ENCODE results near the gene TEX50.
"Not testable (repeated sequence)": the region's sequence is repeated elsewhere in the genome, so short reads cannot be mapped to it uniquely, and the experiment has no call there.

Gene TEX50

DNA sequence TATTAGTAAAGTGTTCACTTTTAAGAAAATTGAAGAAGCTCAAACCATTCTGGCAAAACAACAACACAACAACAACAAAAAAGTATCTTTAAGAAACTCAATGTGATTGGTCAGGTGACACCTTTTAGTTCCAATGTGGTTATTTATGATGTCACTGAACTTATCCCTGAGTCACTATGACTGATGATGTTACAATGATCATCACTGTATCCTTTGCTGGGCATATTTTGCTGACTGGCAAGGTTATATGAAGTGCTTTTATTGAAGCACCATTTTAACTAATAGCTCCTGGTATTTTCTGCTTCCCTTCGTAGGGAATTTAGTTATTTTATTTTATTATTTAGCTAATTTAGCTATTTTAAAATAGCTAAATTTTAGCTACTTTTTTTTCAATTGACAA lies at the start of gene TEX50:
Gene TEX50, plus strand, starts transcription at position 223 of the 400 bp plus-strand sequence. CDS start 184 bp downstream, outside the sequence.
- DNase-seq: no peak

GRCh38 chr1:173590557-173590956 lies 44.6 kb upstream of the TEX50 start:
- DNase-seq: no peak

- not testable (repeated sequence) for DNase-seq
These were observed 44.0 kb upstream of the TEX50 start for GRCh38 chr1:173591138-173591537.

DNA sequence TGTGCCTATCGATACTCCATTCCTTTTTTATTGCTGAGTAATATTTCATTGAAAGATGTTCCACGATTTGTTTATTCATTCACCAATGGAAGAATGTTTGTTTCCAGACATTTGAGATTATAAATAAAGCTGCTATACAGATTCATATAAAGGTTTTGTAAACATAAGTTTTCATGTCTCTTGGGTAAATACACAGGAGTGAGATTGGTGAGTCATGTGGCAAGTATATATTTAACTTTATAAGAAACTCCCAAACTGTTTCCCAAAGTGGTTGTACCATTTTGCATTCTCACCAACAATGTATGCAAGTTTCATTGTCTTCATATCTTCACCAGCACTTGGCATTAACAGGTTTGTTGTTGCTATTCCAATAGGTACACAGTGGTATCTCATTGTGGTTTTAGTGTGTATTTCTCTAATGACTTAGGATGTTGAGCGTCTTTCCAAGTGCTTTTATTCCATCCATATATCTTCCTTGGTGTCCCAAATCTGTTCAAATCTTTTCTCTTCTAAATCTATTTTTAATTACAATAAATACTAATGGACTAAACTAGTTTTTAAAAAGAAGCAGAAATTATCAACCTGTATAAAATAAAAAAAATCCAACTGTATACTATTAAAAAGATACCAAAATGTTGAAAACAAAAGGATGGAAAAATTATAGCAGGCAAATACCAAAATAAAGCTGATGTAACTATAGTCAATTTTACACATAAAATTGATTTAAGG lies 38.9 kb upstream of the TEX50 start:
- no peak for DNase-seq

- no peak for DNase-seq
These were observed 33.5 kb upstream of the TEX50 start for GRCh38 chr1:173601588-173601987.

- no peak for DNase-seq
These were observed 32.0 kb upstream of the TEX50 start, which contains the start of gene SLC9C2 for GRCh38 chr1:173603056-173603591. Gene SLC9C2, minus strand, starts transcription at chr1:173603072. Its CDS starts 1,296 bp downstream, at chr1:173601776.

DNA sequence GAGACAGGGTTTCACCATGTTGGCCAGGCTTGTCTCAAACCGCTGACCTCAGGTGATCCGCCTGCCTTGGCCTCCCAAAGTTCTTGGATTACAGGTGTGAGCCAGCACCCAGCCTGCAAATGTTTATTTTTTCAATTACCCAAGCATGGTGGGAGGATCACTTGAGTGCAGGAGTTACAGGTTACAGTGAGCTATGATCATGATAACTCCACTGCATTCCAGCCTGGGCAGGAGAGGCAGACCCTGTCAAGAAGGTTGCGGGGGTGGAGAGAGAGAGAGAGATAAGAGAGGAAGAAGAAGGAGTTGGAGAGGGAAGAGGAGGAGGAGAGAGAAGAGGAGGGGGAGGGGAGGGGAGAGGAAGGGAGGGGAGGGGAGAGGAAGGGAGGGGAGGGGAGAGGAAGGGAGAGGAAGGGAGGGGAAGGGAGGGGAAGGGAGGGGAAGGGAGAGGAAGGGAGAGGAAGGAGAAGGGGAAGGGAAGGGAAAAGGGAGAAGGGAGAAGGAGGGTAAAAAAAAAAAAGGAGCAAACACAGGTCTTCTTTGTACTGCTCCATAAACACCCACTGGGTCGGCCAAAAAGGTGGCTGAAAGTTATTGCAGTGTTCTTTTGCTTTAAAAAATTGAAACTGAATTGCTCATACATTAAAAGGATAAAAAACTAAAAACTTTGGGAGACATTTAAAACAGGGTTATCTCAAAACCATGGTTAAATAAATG lies 26.5 kb upstream of the TEX50 start:
- DNase-seq: no peak

DNA sequence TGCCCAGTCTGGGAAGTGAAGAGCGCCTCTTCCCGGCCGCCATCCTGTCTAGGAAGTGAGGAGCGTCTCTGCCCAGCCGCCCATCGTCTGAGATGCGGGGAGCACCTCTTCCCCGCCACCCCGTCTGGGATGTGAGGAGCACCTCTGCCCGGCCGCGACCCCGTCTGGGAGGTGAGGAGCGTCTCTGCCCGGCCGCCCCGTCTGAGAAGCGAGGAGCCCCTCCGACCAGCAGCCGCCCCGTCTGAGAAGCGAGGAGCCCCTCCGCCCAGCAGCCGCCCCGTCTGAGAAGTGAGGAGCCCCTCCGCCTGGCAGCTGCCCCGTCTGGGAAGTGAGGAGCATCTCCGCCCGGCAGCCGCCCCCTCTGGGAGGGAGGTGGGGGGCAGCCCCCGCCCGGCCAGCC lies 22.1 kb upstream of the TEX50 start:
- DNase-seq: not testable (repeated sequence)

DNA sequence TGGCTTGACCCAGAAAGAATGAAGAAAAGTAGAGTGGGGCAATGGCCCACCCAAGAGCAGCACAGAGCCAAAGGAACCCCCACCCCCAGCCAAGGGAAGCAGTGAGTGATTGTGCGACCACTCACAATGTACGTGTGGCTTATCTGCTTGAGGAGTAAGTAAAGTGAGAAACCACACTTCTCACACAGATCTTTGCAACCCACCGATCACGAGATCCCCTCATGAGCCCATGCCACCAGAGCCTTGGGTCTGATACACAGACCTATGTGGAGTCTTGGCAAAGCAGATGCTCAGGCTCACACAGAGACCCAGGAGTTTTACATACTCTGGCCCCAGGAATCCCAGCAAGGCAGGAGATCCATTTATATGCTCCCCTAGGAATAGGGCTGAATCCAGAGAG lies 18.3 kb upstream of the TEX50 start:
- no peak for DNase-seq

DNA sequence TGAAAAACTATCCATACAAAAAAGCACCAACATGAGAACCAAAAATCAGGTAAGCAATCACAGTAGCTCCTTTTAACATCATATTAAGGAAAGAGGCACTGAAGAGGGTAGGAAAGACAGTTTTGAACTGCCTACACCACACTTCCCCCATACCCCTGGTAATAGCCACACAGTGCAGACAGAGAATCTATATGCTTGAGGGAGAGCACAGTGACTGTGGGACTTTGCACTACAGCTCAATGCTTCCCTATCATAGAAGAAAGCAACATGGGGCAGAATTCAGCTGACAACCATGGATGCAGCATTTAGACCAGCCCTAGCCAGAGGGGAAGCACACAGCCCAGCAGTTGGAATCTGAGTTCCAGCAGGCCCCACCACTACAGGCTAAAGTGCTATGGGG lies 7.9 kb upstream of the TEX50 start:
- no peak for DNase-seq

DNA sequence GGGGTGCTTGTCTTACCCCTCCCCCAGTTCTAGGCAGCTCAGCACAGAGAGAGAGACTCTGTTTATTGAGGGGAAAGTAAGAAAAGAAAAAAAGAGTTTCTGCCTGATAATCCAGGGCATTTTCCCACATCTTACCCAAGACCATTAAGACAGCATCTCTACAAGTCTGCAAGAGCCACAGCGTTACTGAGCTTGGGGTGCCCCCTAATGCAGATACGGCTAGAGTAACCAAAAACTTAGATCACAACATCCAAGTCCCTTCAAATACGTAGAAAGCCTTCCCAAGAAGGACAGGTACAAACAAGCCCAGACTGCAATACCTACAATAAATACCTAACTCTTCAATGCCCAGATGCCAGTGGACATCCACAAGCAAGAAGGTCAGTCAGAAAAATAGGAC lies 6.2 kb upstream of the TEX50 start:
- DNase-seq: no peak

DNA sequence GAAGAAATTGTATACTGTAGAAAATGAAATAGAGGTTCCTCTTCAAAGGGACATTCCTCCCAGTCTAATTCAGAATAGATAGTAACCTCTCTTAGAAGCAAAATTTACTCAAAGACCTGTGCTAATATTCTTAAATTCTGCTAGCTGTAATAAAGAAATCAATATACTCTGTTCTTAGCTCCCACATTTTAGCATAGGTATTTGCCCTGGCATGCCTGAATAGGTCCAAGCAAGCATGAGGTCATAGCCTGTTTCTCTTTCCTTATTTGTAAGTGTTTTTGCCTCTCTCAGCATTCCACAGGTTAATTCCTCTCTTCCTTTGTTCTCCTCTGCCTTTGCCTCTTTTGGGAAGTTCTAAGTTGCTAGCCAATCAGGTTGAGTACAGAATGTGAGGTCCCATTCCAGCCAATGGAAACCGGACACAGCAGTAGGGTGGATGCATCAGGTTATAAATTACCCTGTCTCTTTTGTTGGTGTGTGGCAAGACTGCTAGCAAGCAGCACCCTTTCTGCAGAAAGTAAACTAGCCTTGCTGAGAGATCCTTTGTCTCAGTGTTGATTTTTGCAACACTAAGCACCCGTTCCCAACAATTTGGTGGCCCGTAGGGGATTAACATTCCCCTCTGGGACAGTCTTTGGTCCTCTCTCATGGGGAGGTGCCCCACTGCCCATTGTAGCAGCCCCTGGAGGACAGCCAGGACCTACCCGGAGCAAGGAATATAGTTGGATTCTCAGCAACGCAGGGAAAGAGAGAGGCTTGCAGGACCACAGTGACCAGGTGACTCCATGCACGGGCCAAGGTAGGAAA lies 2.3 kb downstream of the TEX50 start:
- not testable (repeated sequence) for DNase-seq

DNA sequence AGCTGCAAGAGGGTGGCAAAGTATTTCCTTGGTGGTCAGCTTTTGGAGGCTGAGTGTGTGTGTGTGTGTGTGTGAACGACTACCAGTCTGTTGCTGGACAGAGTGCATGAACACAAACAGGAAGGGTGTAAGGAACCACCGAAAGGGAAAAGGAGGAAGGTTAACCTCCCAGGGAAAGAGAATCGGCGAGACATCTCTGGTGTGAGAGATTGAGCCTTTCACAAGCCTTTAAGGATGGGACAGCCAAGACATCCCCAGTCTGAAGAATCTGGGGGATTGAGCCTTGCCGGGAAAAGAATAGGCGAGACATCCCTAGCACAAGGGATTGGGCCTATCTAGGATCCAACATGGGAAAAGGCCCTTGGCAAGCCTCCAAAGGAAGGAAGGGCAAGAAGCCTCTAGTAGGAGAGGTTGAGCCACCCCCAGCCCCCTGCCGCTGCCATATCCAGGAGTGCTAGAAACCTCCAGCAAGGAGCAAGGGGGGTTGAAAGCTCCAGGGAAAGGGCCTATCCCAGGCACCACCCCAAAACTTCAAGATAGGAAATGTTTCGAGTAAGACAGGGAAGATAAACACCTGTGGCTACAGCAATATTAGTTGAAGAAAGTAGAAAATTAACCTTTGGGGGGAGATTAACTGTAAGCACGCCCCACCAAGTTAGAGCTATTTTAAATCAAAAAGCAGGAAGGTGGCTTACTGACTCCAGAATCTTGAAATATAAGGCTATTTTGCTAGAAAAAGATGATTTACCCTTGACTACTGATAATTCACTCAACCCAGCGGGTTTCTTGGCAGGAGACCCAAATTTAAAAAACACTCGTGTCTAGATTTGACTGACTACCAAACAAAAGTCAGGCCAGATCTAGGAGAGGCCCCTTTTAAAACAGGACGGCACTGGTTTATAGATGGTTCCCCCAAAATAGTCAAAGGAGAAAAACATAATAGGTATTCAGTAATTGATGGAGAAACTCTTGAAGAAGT lies 3.2 kb downstream of the TEX50 start:
- DNase-seq: no peak

DNA sequence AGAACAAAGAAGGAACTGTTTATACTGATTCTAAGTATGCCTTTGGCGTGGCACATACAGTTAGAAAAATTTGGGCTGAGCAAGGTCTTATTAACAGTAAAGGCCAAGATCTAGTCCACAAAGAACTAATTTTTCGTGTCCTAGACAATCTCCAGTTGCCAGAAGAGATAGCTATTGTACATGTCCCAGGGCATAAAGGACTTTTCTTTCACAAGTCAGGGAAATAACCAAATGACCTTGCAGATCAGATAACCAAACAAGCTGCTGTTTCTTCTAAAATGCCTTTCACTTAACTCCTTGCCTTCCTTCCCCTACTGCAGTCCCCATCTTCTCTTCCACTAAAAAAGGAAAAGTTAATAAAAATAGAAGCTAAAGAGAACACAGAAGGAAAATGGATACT lies 4.0 kb downstream of the TEX50 start:
- no peak for DNase-seq

DNA sequence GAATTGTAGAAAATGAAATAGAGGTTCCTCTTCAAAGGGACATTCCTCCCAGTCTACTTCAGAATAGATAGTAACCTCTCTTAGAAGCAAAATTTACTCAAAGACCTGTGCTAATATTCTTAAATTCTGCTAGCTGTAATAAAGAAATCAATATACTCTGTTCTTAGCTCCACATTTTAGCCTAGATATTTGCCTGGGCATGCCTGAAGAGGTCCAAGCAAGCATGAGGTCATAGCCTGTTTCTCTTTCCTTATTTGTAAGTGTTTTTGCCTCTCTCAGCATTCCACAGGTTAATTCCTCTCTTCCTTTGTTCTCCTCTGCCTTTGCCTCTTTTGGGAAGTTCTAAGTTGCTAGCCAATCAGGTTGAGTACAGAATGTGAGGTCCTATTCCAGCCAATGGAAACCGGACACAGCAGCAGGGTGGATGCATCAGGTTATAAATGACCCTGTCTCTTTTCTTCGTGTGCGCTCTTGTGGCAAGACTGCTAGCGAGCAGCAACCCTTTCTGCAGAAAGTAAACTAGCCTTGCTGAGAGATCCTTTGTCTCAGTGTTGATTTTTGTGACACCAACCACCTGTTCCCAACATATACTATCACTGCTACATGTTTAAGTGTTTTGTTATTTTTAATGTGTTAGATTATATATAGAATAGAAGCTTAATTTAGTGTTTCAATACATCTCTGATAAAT lies 7.5 kb downstream of the TEX50 start:
- DNase-seq: not testable (repeated sequence)

- DNase-seq: no peak
These were observed 11.5 kb downstream of the TEX50 start for GRCh38 chr1:173646656-173647055.

- no peak for DNase-seq
These were observed 13.9 kb downstream of the TEX50 start for GRCh38 chr1:173648880-173649605.

DNA sequence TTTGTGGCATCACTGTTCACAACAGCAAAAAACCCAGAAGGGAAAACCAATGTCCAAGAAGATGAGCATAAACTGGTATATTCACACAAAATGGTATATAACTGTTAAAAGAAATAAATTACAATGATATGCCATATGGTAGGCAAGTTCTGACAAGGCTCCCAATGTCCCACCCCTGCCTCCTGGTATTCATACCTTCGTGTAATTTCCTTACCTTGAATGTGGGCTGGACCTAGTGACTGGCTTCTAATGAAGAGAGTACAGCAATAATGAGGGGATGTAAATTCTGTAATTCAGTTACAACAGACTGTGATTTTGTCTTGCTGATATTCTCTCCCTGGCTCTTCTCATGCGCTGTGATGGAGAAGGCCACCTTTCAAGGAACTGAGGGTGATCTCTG lies 25.2 kb downstream of the TEX50 start:
- DNase-seq: no peak

GRCh38 chr1:173661271-173661670 lies 26.1 kb downstream of the TEX50 start:
- DNase-seq: no peak

DNA sequence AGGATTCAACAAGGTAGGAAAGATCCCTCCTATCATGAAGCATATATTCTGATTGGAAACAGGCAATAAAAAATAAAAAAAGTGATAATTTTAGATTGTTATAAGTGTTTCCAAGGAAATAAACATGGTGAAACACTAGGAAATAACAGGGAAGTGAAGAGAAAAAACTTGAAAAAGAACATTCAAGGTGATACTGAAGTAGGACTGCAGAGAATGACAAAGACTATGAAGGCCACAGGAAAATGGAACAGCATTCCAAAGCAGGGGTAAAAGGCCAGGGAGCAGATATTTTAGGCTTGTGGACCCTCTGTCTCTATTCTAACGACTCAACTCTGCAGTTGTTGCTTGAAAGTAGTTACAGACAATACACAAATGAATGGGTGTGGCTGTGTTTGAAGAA lies 26.6 kb downstream of the TEX50 start:
- DNase-seq: no peak

DNA sequence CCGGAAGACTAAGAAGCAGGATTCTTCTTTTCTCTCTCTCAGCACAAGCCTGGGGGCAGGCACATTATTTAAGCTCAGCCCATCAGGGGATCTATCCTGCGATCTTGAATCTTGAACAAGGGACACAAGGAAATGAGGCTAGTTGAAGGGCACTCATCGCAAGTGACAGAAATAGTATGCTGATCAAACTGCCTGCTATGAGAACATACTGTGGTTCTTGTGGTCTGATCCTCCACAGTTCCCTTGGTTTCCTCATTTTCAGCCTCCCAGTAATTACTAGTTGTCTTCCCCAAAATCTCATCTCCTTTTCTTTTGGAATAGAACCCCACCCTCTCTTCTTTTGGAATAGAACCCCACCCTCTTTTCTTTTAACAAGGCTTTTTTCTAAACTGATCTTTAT lies 28.0 kb downstream of the TEX50 start:
- DNase-seq: no peak

All from NCI-H146 (cell line).